ENCODE data around the gene UNKL.

UNKL gene, protein sequence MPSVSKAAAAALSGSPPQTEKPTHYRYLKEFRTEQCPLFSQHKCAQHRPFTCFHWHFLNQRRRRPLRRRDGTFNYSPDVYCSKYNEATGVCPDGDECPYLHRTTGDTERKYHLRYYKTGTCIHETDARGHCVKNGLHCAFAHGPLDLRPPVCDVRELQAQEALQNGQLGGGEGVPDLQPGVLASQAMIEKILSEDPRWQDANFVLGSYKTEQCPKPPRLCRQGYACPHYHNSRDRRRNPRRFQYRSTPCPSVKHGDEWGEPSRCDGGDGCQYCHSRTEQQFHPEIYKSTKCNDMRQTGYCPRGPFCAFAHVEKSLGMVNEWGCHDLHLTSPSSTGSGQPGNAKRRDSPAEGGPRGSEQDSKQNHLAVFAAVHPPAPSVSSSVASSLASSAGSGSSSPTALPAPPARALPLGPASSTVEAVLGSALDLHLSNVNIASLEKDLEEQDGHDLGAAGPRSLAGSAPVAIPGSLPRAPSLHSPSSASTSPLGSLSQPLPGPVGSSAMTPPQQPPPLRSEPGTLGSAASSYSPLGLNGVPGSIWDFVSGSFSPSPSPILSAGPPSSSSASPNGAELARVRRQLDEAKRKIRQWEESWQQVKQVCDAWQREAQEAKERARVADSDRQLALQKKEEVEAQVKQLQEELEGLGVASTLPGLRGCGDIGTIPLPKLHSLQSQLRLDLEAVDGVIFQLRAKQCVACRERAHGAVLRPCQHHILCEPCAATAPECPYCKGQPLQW

DNA sequence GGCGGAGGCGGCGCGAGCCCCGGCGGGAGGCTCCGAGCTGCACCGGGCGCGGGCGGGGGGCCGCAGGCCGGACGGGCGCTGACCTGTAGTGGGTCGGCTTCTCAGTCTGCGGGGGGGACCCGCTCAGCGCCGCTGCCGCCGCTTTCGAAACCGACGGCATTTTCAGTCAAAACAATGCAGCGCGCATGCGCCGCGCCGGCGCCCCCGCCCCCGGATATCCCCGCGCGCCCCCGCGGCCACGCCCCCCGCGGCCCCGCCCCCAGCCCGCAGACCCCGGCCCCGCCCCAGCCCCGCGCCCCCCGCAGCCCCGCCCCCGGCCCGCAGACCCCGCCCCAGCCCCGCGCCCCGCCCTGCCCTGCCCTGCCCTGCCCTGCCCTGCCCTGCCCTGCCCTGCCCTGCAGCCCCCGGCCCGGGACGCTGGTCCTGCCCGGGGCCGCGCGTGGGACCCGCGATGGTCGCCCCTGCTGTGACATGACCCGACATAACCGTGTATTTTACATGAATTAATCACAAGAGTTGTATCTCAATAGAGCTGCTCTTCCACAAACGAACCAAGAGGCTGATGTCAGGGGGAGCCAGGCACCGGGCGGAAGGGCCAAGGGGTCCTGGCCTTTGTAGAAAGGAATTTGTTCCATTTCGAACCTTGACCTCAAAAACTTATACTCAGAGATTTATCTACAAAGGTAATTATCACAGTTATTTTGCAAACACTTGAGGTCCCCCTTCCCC, at the start of gene UNKL:
UNKL (minus strand) TSS at position 173 of the 729 bp plus-strand sequence; CDS start at position 160, 13 bp downstream.
- TF ChIP-seq, protein P1, sequence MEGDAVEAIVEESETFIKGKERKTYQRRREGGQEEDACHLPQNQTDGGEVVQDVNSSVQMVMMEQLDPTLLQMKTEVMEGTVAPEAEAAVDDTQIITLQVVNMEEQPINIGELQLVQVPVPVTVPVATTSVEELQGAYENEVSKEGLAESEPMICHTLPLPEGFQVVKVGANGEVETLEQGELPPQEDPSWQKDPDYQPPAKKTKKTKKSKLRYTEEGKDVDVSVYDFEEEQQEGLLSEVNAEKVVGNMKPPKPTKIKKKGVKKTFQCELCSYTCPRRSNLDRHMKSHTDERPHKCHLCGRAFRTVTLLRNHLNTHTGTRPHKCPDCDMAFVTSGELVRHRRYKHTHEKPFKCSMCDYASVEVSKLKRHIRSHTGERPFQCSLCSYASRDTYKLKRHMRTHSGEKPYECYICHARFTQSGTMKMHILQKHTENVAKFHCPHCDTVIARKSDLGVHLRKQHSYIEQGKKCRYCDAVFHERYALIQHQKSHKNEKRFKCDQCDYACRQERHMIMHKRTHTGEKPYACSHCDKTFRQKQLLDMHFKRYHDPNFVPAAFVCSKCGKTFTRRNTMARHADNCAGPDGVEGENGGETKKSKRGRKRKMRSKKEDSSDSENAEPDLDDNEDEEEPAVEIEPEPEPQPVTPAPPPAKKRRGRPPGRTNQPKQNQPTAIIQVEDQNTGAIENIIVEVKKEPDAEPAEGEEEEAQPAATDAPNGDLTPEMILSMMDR (IDR thresholded peaks at IDR 0.05; ENCODE audit: insufficient read depth, low read length, missing control alignments) = no peak
- POLR2A ChIA-PET = no interaction called here
- no peak for DNase-seq (ENCODE audit: low read depth, low spot score)
- CTCF ChIA-PET = interaction anchor here (0.8 kb wide), 1 partner anchor 51 kb away, joined by 6 read pairs; no protein-coding TSS in a partner anchor
- peak within 1 kb of the TSS; percentile 78 for H3K4me3 ChIP-seq (ENCODE audit: low read depth, low read length)

DNA sequence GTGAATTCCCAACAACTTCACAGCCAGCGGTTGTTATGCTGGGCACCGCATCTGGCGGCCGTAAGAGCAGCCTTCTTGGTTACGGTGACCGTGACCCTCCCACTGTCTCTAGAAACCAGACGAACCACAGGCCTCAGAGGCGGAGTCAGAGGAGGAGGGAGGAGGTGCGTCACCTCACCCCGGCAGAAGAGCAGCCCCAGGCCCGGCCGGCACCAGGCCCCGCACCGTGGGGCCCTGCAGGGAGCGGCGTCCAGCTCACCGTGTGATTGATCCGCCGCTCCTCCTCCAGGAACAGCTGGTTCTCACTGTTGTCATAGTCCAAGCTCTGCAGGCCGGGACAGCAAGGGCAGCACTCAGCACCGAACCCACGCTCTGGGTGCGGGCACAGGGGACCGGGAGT, 46.6 kb upstream of the UNKL start:
- DNase-seq (ENCODE audit: low read depth, low spot score) = no peak
- POLR2A ChIA-PET = no interaction called here
- CTCF ChIA-PET = no interaction called here
- H3K4me3 ChIP-seq (ENCODE audit: low read depth, low read length) = no peak overlapping the region
- TF ChIP-seq, protein P1 (IDR thresholded peaks at IDR 0.05; ENCODE audit: insufficient read depth, low read length, missing control alignments) = no peak

DNA sequence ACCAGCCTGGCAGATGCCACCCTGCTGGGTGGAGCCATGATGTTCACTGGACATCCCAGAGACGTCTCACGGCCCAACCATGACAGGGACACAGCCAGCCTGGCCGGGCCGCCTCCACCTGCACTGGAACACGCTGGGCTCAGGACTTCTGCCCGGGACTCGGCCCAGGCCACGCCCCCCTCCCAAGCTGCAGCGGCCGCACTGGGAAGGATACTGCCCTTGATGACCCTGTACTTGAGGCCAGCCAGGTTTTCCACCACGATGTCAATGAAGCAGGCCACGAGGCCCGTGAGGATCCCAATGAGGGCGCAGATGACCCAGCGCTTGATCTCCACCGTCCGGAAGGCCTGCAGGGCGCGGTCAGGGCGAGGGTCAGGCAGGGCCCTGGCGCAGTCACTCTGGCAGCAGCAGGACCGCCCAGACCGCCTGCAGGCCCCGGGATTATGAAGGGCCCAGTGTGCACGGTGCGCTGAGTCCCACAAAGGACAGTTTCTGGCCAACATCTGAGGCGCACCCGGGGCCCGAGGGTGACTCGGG, 46.2 kb upstream of the UNKL start:
- DNase-seq (ENCODE audit: low read depth, low spot score) = no peak
- ChIA-PET CTCF (no interaction called here), POLR2A (no interaction called here)
- H3K4me3 ChIP-seq (ENCODE audit: low read depth, low read length) = no peak overlapping the region
- TF ChIP-seq, protein P1 (IDR thresholded peaks at IDR 0.05; ENCODE audit: insufficient read depth, low read length, missing control alignments) = no peak

DNA sequence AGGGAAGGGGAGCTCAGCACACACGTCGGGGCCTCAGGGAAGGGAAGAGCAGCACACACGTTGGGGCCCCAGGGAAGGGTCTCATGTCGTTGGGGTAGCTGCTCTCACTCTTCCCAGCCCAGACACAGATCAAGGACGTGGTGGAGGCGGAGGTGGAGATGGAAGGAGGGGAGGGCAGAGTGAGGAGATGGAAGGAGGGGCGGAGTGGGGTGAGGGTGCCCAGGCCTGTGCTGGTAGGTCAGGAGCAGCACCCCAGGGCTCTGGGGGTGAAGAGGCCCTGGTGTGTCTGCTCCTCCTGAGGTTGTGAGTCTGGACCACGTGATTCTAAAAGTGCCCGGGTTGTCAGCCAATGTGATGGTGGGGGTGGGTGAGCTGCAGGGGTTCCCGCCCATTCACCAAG, 45.5 kb upstream of the UNKL start:
- POLR2A ChIA-PET = interaction anchor here (1.0 kb wide), 1 partner anchor 13 kb away, joined by 3 read pairs; no protein-coding TSS in a partner anchor
- no peak for DNase-seq (ENCODE audit: low read depth, low spot score)
- CTCF ChIA-PET = no interaction called here
- H3K4me3 ChIP-seq (ENCODE audit: low read depth, low read length) = no peak overlapping the region
- TF ChIP-seq, protein P1 (IDR thresholded peaks at IDR 0.05; ENCODE audit: insufficient read depth, low read length, missing control alignments) = no peak

DNA sequence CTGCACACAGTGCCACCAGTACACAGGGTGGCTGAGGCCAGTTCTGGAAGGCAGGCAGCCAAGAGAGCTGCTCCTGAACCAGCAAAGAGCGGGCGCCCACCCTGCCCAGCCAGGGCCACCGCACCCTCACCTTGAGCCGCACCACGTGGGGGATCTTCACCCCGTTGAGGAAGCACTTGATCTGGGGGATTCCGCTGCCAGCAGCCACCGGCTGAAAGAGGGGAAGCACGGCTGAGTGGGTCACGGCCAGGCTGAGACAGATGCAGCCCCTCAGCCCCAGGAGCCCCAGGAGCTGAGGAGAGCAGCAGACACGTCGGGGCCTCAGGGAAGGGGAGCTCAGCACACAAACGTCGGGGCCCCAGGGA, 44.5 kb upstream of the UNKL start:
- POLR2A ChIA-PET = interaction anchor here (1.0 kb wide), 1 partner anchor 12 kb away, joined by 3 read pairs; no protein-coding TSS in a partner anchor
- TF ChIP-seq, protein P1 (IDR thresholded peaks at IDR 0.05; ENCODE audit: insufficient read depth, low read length, missing control alignments) = no peak
- H3K4me3 ChIP-seq (ENCODE audit: low read depth, low read length) = no peak overlapping the region
- DNase-seq (ENCODE audit: low read depth, low spot score) = no peak
- CTCF ChIA-PET = no interaction called here
